Transverse colon (tissue), 4 donors: ENCODE data around the gene ZBTB20.

Experiments
- CTCF ChIP-seq, 5 experiments: fragments of 200-600 bp in 3 of 5; fragments of 450-650 bp in 2 of 5; sonication (generic) in 3 of 5; IDR thresholded peaks; 1 replicate in 2 of 5; 2 replicates in 3 of 5; pipeline ENCODE4 v1.5.1; 2016 to 2017; ENCODE audit warnings: antibody characterized with exemption in 5 of 5, inconsistent platforms in 3 of 5, mild to moderate bottlenecking in 2 of 5, moderate library complexity in 1 of 5
- EP300 ChIP-seq: sonication (generic); formaldehyde crosslinking; IDR thresholded peaks from one replicate; pipeline ENCODE4 v1.6.1; 2017; ENCODE audit warnings: antibody characterized with exemption, low read depth
- POLR2A ChIP-seq: fragments of 450-650 bp; IDR thresholded peaks from one replicate; pipeline ENCODE4 v1.6.1; 2016; ENCODE audit warnings: antibody characterized with exemption, mild to moderate bottlenecking, moderate library complexity
- POLR2AphosphoS5 ChIP-seq, 3 donors: sonication (generic); formaldehyde crosslinking; IDR thresholded peaks; one replicate each; pipeline ENCODE4 v1.6.1; 2016; ENCODE audit warnings: antibody characterized with exemption in 3 of 3

- TF ChIP-seq POLR2A (no peak), CTCF (IDR thresholded peaks at IDR 0.05) (no peak), POLR2AphosphoS5 (IDR thresholded peaks at IDR 0.05) (no peak), EP300 (no peak)
These were observed 250.1 kb downstream of the ZBTB20 start for GRCh38 chr3:114896978-114897377.
